ENCODE data around the gene PDE11A. TPM values are rescaled to one million over a fixed set of nuclear protein-coding genes. Genes with fewer than 3 reads are reported as not detected.

Gene PDE11A
- total RNA-seq, 2 donors from 2014 or later: 2.6 to 3.2 TPM

DNA sequence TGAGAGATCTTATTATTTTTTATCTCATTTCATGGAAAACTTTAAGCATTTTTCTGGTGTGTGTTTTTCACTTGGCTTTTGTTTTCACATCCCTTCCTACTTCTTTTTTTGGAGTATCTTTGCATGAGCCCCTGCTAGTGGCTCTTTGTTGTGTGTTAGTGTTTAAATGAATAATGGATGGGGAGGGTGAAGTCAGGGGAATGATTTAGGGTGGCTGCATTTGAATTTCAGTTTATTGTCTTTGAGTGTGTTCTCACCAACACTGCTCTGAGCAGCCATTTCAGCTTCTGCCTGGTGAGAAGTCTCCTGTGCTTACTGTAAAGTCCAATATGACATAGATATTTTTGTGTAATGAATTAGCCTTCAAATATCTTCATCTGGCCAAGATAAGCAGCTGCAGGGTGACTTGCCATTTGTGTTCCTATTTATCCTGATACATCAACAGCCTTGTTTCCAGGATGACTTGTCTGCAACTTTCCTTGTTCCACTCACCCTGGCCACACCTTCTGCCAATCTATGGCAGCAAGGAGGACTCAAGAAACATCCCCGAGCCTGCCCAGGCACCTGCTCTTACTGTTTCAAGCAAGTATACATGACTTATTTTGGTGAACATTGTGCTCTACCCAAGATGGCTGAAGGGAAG, 182.6 kb downstream of the PDE11A start:
- H3K4me1 ChIP-seq: no peaks in the 10 kb centered on the region
- TF ChIP-seq, protein P1, sequence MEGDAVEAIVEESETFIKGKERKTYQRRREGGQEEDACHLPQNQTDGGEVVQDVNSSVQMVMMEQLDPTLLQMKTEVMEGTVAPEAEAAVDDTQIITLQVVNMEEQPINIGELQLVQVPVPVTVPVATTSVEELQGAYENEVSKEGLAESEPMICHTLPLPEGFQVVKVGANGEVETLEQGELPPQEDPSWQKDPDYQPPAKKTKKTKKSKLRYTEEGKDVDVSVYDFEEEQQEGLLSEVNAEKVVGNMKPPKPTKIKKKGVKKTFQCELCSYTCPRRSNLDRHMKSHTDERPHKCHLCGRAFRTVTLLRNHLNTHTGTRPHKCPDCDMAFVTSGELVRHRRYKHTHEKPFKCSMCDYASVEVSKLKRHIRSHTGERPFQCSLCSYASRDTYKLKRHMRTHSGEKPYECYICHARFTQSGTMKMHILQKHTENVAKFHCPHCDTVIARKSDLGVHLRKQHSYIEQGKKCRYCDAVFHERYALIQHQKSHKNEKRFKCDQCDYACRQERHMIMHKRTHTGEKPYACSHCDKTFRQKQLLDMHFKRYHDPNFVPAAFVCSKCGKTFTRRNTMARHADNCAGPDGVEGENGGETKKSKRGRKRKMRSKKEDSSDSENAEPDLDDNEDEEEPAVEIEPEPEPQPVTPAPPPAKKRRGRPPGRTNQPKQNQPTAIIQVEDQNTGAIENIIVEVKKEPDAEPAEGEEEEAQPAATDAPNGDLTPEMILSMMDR (IDR thresholded peaks at IDR 0.05): no peak
- H3K36me3 ChIP-seq: no peaks in the 10 kb centered on the region
- no peak overlapping the region for H3K9ac ChIP-seq (ENCODE audit: low read depth in 2 of 2, low read length in 2 of 2)
- H3K27ac ChIP-seq: no peak overlapping the region
- no peaks in the 10 kb centered on the region for H3K27me3 ChIP-seq
- intact Hi-C loops (cut with DNase I): no loop called here
- DNase-seq: no peak
- no peak overlapping the region for H3K4me3 ChIP-seq
- H3K9me3 ChIP-seq: no peaks in the 10 kb centered on the region

GRCh38 chr2:177888581-177888980, 184.0 kb downstream of the PDE11A start:
- DNase-seq: no peak
- H3K27ac ChIP-seq: no peak overlapping the region
- no peaks in the 10 kb centered on the region for H3K4me1 ChIP-seq
- no peaks in the 10 kb centered on the region for H3K27me3 ChIP-seq
- TF ChIP-seq, protein P1 (IDR thresholded peaks at IDR 0.05): no peak
- H3K9ac ChIP-seq (ENCODE audit: low read depth in 2 of 2, low read length in 2 of 2): no peak overlapping the region
- no peaks in the 10 kb centered on the region for H3K9me3 ChIP-seq
- intact Hi-C loops (cut with DNase I): no loop called here
- no peak overlapping the region for H3K4me3 ChIP-seq
- H3K36me3 ChIP-seq: no peaks in the 10 kb centered on the region

DNA sequence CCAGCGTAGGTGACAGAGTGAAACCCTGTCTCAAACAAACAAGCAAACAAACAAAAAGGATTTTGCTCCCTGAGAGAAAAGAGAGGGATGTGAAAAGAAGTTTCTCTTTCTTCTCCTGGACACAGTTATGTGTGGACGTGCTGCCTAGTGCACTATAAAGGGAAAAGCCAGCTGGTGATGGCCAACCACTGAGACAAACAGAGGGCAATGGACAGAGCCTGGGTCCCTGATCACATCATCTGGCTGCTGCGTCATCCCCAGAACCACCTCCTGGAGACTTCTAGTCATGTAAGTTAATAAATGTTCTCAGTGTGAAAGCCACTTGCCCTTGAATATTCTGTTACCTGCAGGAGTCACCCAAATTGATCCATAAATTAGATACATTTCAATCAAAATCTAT, 184.9 kb downstream of the PDE11A start:
- intact Hi-C loops (cut with DNase I): no loop called here
- H3K27ac ChIP-seq: no peak overlapping the region
- H3K9me3 ChIP-seq: no peaks in the 10 kb centered on the region
- H3K36me3 ChIP-seq: no peaks in the 10 kb centered on the region
- no peak overlapping the region for H3K4me3 ChIP-seq
- no peak overlapping the region for H3K9ac ChIP-seq (ENCODE audit: low read depth in 2 of 2, low read length in 2 of 2)
- H3K27me3 ChIP-seq: no peaks in the 10 kb centered on the region
- TF ChIP-seq, protein P1 (IDR thresholded peaks at IDR 0.05): no peak
- no peaks in the 10 kb centered on the region for H3K4me1 ChIP-seq
- no peak for DNase-seq

DNA sequence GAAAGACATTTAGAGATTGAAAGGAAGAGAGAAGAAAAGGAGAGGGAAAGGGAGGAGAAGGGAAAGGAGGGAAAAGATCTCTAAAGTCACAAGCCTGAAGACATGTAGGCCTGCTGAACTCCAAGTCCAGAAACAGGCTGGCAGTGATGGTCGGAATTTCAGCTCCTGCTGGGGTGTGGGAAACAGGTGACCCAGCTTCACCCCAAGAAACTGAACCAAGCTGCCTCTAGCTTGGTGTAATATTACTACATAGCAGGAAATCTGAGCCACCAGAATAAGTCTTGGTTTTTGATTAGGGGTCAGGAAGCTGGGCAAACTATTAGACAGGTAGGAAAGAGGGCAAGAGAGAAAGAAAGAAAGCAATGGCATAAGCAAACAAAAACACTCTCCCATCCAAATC, 185.8 kb downstream of the PDE11A start:
- Histone ChIP-seq H3K36me3 (no peaks in the 10 kb centered on the region), H3K27me3 (no peaks in the 10 kb centered on the region), H3K4me1 (no peaks in the 10 kb centered on the region), H3K9me3 (no peaks in the 10 kb centered on the region), H3K4me3 (no peak overlapping the region), H3K9ac (ENCODE audit: low read depth in 2 of 2, low read length in 2 of 2) (no peak overlapping the region), H3K27ac (no peak overlapping the region)
- TF ChIP-seq, protein P1 (IDR thresholded peaks at IDR 0.05): no peak
- no peak for DNase-seq
- intact Hi-C loops (cut with DNase I): no loop called here

- Histone ChIP-seq H3K4me3 (no peak overlapping the region), H3K27ac (no peak overlapping the region), H3K27me3 (no peaks in the 10 kb centered on the region), H3K9ac (ENCODE audit: low read depth in 2 of 2, low read length in 2 of 2) (no peak overlapping the region), H3K9me3 (no peaks in the 10 kb centered on the region), H3K36me3 (no peaks in the 10 kb centered on the region), H3K4me1 (no peaks in the 10 kb centered on the region)
- TF ChIP-seq, protein P1 (IDR thresholded peaks at IDR 0.05): no peak
- intact Hi-C loops (cut with DNase I): no loop called here
- DNase-seq: no peak
Measured at GRCh38 chr2:177885828-177886466, 186.6 kb downstream of the PDE11A start.
